HCT116 (cell line): ENCODE data around the gene NLN. TPM values are rescaled to one million over a fixed set of nuclear protein-coding genes. Genes with fewer than 3 reads are reported as not detected.
A peak's percentile ranks its signal among the peaks of the same experiment; 100 is the strongest.

ENCODE experiments used
- ATAC-seq: fragments of 200-7000 bp; cut with Tn5 transposase; 2 replicates; pipeline ENCODE4 v1.9.1; 2020; ENCODE audit warnings: mild to moderate bottlenecking, moderate library complexity
- BruUV-seq: library from RNA; stranded (reverse); fragments of 400-500 nt; replicated peaks from 2 replicates; lab custom pipeline; 2021; lab: Mats Ljungman, UMichigan
- CTCF ChIA-PET: fragments of 300-600 bp; sonication (Branson Sonifier 250); formaldehyde crosslinking; loops from one replicate; lab custom pipeline; 2021; ENCODE audit warnings: antibody characterized with exemption; lab: Charles Lee
- POLR2A ChIA-PET: fragments of 300-600, 350-600 bp; sonication (Branson Sonifier 250); formaldehyde crosslinking; loops from one replicate; lab custom pipeline; 2021; ENCODE audit warnings: antibody characterized with exemption; lab: Charles Lee
- RAD21 ChIA-PET, 2 experiments: fragments of 300-600 bp; sonication (Branson Sonifier 250); formaldehyde crosslinking; loops; one replicate each; lab custom pipeline; 2023; ENCODE audit warnings: low total read pairs in 2 of 2; ENCODE audit not compliant: uncharacterized antibody in 2 of 2, unreplicated experiment in 2 of 2, low non-redundant PET in 1 of 2; lab: Charles Lee
- DNase-seq: peaks from one replicate; pipeline ENCODE4 v3.0.0-alpha.2; 2010; ENCODE audit warnings: low read depth, low spot score
- H2AFZ ChIP-seq: fragments of 200-600 bp; shearing (Covaris generic), sonication (generic); 2 replicates; pipeline ENCODE4 v1.6.1; 2017; ENCODE audit warnings: low read depth, mixed run types, mixed read lengths, antibody characterized with exemption, low read length; ENCODE audit not compliant: poor library complexity, severe bottlenecking
- H3K27ac ChIP-seq: 2 replicates; pipeline ENCODE4 v1.5.1; 2012; ENCODE audit warnings: low read depth, low read length
- H3K27me3 ChIP-seq: fragments of 200-600 bp; sonication (generic); 2 replicates; pipeline ENCODE4 v1.6.1; 2016; ENCODE audit warnings: mixed run types, low read length, mixed read lengths; ENCODE audit not compliant: insufficient read depth
- H3K36me3 ChIP-seq, 2 experiments: fragments of 200-500 bp in 1 of 2; fragments of 200-600 bp in 1 of 2; sonication (Bioruptor generic) in 1 of 2; sonication (generic) in 1 of 2; 2 replicates each; pipeline versions ENCODE4 v1.5.1 to v1.6.1; 2014 to 2016; ENCODE audit warnings: low read length in 2 of 2, inconsistent platforms in 1 of 2, mixed read lengths in 1 of 2, mixed run types in 1 of 2; ENCODE audit not compliant: insufficient read depth in 2 of 2, control insufficient read depth in 1 of 2
- H3K4me1 ChIP-seq, 2 experiments: fragments of 200-600 bp in 1 of 2; sonication (generic) in 1 of 2; 2 replicates each; pipeline versions ENCODE4 v1.5.1 to v1.6.1; 2012 to 2017; ENCODE audit warnings: low read length in 2 of 2, inconsistent platforms in 1 of 2, mild to moderate bottlenecking in 1 of 2, mixed read lengths in 1 of 2, mixed run types in 1 of 2, moderate library complexity in 1 of 2; ENCODE audit not compliant: insufficient read depth in 2 of 2, control insufficient read depth in 1 of 2
- H3K4me2 ChIP-seq: fragments of 200-600 bp; sonication (generic); 2 replicates; pipeline ENCODE4 v1.6.1; 2017; ENCODE audit warnings: mixed run types, low read length, mixed read lengths
- H3K4me3 ChIP-seq, 2 experiments: fragments of 200-600 bp in 1 of 2; sonication (generic) in 1 of 2; replicated peaks in 1 of 2; 2 replicates each; pipeline ENCODE4 v1.5.1; 2011 to 2016; ENCODE audit warnings: low read length in 2 of 2, control low read depth in 1 of 2, low read depth in 1 of 2, mild to moderate bottlenecking in 1 of 2, mixed read lengths in 1 of 2, mixed run types in 1 of 2
- H3K79me2 ChIP-seq: fragments of 200-600 bp; sonication (generic); 2 replicates; pipeline ENCODE4 v1.6.1; 2017; ENCODE audit warnings: mild to moderate bottlenecking, mixed run types, low read length, moderate library complexity, mixed read lengths; ENCODE audit not compliant: insufficient read depth
- H3K9ac ChIP-seq: fragments of 200-600 bp; sonication (generic); 2 replicates; pipeline ENCODE4 v1.6.1; 2016; ENCODE audit warnings: low read length, mixed read lengths
- H3K9me2 ChIP-seq: fragments of 200-600 bp; sonication (generic), shearing (Covaris generic); 2 replicates; pipeline ENCODE4 v1.6.1; 2017; ENCODE audit warnings: mixed run types, mild to moderate bottlenecking, moderate library complexity; ENCODE audit not compliant: insufficient read depth
- H3K9me3 ChIP-seq, 2 experiments: fragments of 200-500 bp in 1 of 2; fragments of 200-600 bp in 1 of 2; sonication (Bioruptor generic) in 1 of 2; sonication (generic) in 1 of 2; 2 replicates each; pipeline ENCODE4 v1.6.1; 2014 to 2017; ENCODE audit warnings: low read length in 2 of 2, mixed read lengths in 2 of 2, inconsistent platforms in 1 of 2, low read depth in 1 of 2, mild to moderate bottlenecking in 1 of 2, mixed run types in 1 of 2, moderate library complexity in 1 of 2; ENCODE audit not compliant: control insufficient read depth in 1 of 2, insufficient read depth in 1 of 2
- H4K20me1 ChIP-seq: fragments of 200-600 bp; sonication (generic), shearing (Covaris generic); 2 replicates; pipeline ENCODE4 v1.6.1; 2017; ENCODE audit warnings: mixed run types, mild to moderate bottlenecking, moderate library complexity; ENCODE audit not compliant: insufficient read depth
- ATF3 ChIP-seq: IDR thresholded peaks from 2 replicates; pipeline ENCODE4 v1.6.1; 2012
- CBX3 ChIP-seq: IDR thresholded peaks from 2 replicates; pipeline ENCODE4 v1.6.1; 2012; ENCODE audit warnings: low read depth
- CTCF ChIP-seq, 3 experiments: fragments of 200-600 bp in 1 of 3; sonication (generic) in 1 of 3; IDR thresholded peaks in 2 of 3; conservative IDR thresholded peaks in 1 of 3; 2 replicates each; pipeline ENCODE4 v1.5.1; 2012 to 2017; ENCODE audit warnings: low read depth in 2 of 3, low read length in 2 of 3, antibody characterized with exemption in 1 of 3, borderline replicate concordance in 1 of 3, control low read depth in 1 of 3, mild to moderate bottlenecking in 1 of 3, mixed read lengths in 1 of 3, mixed run types in 1 of 3, moderate library complexity in 1 of 3; ENCODE audit not compliant: insufficient read depth in 1 of 3
- ELF1 ChIP-seq: IDR thresholded peaks from 2 replicates; pipeline ENCODE4 v1.6.1; 2012; ENCODE audit warnings: low read depth, borderline replicate concordance
- EZH2phosphoT487 ChIP-seq: fragments of 200-600 bp; IDR thresholded peaks from 2 replicates; pipeline ENCODE4 v1.6.1; 2018; ENCODE audit warnings: antibody characterized with exemption, borderline replicate concordance
- FOSL1 ChIP-seq: IDR thresholded peaks from 2 replicates; pipeline ENCODE4 v1.6.1; 2012; ENCODE audit warnings: low read depth
- JUND ChIP-seq: IDR thresholded peaks from 2 replicates; pipeline ENCODE4 v1.6.1; 2012
- RAD21 ChIP-seq: IDR thresholded peaks from 2 replicates; pipeline ENCODE4 v1.6.1; 2012; ENCODE audit warnings: low read depth, mild to moderate bottlenecking
- SIN3A ChIP-seq: IDR thresholded peaks from 2 replicates; pipeline ENCODE4 v1.6.1; 2012; ENCODE audit warnings: low read depth
- intact Hi-C: fragments of 100-400 bp; cut with micrococcal nuclease; formaldehyde crosslinking; loops from 2 replicates; pipeline ENCODE4 v1.10.0; 2022
- total RNA-seq: library from RNA; stranded (reverse); gene quantifications from one replicate; pipeline ENCODE4 v1.2.1, GENCODE V29; 2021; ENCODE audit not compliant: unreplicated experiment

Gene NLN
- total RNA-seq, 1 experiment from 2014 or later: 67.6 TPM

DNA sequence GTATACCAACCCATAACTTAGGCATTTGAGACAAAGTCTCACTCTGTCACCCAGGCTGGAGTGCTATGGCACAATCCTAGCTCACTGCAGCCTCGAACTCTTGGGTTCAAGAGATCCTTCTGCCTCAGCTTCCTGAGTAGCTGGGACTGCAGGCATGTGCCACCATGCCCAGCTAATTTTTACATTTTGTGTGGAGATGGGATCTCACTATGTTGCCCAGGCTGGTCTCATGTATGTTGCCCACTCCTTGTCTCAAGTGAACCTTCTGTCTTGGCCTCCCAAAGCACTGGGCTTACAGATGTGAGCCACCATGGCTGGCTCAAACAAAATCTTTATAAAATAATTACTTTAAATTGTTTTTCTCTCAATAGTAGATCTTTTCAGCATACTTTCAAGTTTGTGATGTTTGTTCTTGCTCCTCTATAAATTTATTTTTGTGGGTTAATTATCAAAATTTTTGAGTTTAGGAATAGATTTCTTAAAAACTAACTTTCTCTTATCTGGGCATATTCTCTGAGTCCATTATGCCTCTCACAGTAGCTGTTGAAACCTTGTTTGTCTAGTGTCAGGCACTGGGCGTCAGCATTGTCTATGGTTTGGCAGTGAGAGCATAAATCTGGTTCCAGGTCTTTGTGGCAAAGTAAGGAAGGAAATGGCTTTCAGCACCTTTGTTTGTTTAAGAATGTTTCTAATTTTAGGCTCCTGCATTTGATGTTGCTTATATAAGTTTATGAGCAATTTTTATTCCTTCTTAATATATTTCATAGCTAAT lies 38.7 kb downstream of the NLN start:
- no peaks in the 10 kb centered on the region; the same call in 1 of the 2 replicates for H4K20me1 ChIP-seq
- RAD21 ChIA-PET: no interaction called here
- H3K9me3 ChIP-seq: no peaks in the 10 kb centered on the region
- no peaks in the 10 kb centered on the region; a peak in 1 of 4 replicates for H3K4me1 ChIP-seq
- BruUV-seq: no TSS peak
- no peaks in the 10 kb centered on the region for H3K9me2 ChIP-seq
- no peak for DNase-seq
- ATAC-seq: no peak
- TF ChIP-seq ATF3 (no peak), RAD21 (peak; percentile 33; the same call in 1 of the 2 replicates), EZH2phosphoT487 (no peak), JUND (no peak), FOSL1 (no peak), CBX3 (no peak), ELF1 (no peak), SIN3A (no peak), CTCF (IDR thresholded peaks at IDR 0.05 in 2 of 3, conservative IDR thresholded peaks at IDR 0.05 in 1 of 3; ENCODE audit: borderline replicate concordance in 1 of 3, insufficient read depth in 1 of 3, low read depth in 2 of 3, low read length in 2 of 3) (no peak)
- TF ChIP-seq, all 23 proteins: peak for 1
- H2AFZ ChIP-seq: no peak overlapping the region
- no peak overlapping the region for H3K27ac ChIP-seq
- ChIA-PET CTCF (no interaction called here), POLR2A (no interaction called here)
- peaks cover 15% of the 10 kb centered on the region; the same call in 1 of the 2 replicates for H3K79me2 ChIP-seq
- no peaks in the 10 kb centered on the region for H3K27me3 ChIP-seq
- no peak overlapping the region for H3K4me3 ChIP-seq
- no peak overlapping the region for H3K9ac ChIP-seq
- H3K36me3 ChIP-seq: peaks cover 0 to 6% of the 10 kb centered on the region in 2 experiments; a peak in 2 of 4 replicates
- intact Hi-C loops: no loop called here
- no peak overlapping the region for H3K4me2 ChIP-seq
